Measurements from ENCODE around the gene MITF. TPM values are rescaled to one million over a fixed set of nuclear protein-coding genes. Genes with fewer than 3 reads are reported as not detected.

MITF gene
- total RNA-seq, 1 donor: 11.6 TPM

DNA sequence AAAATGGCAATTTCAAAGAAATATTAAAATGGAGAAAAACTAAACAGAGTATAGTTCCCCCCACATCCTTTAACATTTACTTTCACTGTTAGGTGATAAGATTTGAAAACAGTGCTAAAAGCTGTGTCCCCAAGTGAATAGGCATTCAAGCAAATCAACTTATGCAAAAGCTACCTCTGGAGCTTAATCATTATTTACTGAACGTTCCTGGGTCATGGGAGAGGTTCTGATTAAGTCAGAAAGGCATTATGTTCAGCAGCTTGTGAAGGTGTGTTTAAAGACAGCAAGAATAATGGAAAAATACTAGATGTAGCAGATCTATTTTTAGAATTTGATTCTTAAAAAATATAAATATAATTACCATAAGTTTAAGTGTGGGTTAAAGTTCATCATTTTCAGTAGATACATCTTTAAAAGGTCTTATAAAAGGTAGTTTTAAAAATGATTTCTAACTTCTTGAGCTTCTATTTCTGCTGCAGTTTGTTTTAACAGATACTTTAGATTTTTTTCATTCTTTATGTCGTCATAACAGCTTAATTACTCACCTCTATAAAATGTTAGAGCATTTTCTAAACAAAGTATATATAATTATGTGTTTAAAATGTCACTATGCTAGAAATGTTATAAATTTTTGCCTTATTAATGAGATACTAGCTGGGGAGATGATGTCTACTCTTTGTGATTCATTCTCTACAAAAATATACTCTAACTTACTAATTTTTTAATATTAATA lies 127.9 kb downstream of the MITF start:
- H3K36me3 ChIP-seq (ENCODE audit: insufficient read depth, low read length): no peaks in the 10 kb centered on the region
- no peak overlapping the region for H3K4me3 ChIP-seq (ENCODE audit: insufficient read depth, low read length)
- no peak overlapping the region for H3K27ac ChIP-seq (ENCODE audit: low read depth, low read length)
- TF ChIP-seq, protein P1, sequence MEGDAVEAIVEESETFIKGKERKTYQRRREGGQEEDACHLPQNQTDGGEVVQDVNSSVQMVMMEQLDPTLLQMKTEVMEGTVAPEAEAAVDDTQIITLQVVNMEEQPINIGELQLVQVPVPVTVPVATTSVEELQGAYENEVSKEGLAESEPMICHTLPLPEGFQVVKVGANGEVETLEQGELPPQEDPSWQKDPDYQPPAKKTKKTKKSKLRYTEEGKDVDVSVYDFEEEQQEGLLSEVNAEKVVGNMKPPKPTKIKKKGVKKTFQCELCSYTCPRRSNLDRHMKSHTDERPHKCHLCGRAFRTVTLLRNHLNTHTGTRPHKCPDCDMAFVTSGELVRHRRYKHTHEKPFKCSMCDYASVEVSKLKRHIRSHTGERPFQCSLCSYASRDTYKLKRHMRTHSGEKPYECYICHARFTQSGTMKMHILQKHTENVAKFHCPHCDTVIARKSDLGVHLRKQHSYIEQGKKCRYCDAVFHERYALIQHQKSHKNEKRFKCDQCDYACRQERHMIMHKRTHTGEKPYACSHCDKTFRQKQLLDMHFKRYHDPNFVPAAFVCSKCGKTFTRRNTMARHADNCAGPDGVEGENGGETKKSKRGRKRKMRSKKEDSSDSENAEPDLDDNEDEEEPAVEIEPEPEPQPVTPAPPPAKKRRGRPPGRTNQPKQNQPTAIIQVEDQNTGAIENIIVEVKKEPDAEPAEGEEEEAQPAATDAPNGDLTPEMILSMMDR (IDR thresholded peaks at IDR 0.05; ENCODE audit: extremely low read depth, low read depth, low read length): no peak
- peaks cover 15% of the 10 kb centered on the region for H3K4me1 ChIP-seq (ENCODE audit: insufficient read depth, low read length)
- no peaks in the 10 kb centered on the region for H3K27me3 ChIP-seq (ENCODE audit: insufficient read depth, low read length)
- H4K20me1 ChIP-seq (ENCODE audit: insufficient read depth, low read length): no peaks in the 10 kb centered on the region
- H3K4me2 ChIP-seq (ENCODE audit: insufficient read depth, low read length): no peak overlapping the region
- H3K79me2 ChIP-seq (ENCODE audit: insufficient read depth, low read length): no peaks in the 10 kb centered on the region
- no peak for DNase-seq (ENCODE audit: insufficient read length, low spot score, missing footprints)
- no peak overlapping the region for H2AFZ ChIP-seq (ENCODE audit: low read length)
- H3K9me3 ChIP-seq (ENCODE audit: low read depth, low read length): no peaks in the 10 kb centered on the region

DNA sequence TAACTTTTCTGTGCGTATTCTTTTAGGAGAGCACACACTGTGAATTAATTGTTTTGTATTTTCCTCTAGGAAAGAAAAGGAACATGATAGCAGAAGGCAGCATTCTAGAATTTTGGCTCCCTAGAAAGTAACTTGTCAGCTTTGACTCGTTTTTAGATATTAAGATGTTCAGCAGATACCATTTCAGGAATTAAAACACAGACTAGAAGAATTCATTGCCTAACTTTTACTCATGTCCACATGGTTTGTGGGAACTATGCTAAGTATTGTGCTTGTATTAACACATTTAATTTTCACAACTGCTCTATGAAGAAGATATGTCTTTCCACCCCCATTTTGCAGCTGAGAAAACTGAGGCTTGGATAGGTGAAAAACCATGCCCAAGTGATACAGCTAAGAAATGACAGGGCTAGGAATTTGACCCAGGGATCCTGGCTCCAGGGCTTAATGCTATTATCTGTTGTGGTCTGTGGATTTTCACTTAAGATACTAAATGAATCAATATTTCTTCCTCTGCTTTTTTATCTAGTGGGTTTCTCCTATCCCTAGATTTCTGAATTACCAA lies 128.8 kb downstream of the MITF start:
- no peak overlapping the region for H2AFZ ChIP-seq (ENCODE audit: low read length)
- H3K79me2 ChIP-seq (ENCODE audit: insufficient read depth, low read length): no peaks in the 10 kb centered on the region
- no peak overlapping the region for H3K27ac ChIP-seq (ENCODE audit: low read depth, low read length)
- no peak overlapping the region for H3K4me2 ChIP-seq (ENCODE audit: insufficient read depth, low read length)
- no peaks in the 10 kb centered on the region for H4K20me1 ChIP-seq (ENCODE audit: insufficient read depth, low read length)
- no peaks in the 10 kb centered on the region for H3K9me3 ChIP-seq (ENCODE audit: low read depth, low read length)
- TF ChIP-seq, protein P1 (IDR thresholded peaks at IDR 0.05; ENCODE audit: extremely low read depth, low read depth, low read length): no peak
- H3K4me3 ChIP-seq (ENCODE audit: insufficient read depth, low read length): no peak overlapping the region
- no peaks in the 10 kb centered on the region for H3K36me3 ChIP-seq (ENCODE audit: insufficient read depth, low read length)
- no peak for DNase-seq (ENCODE audit: insufficient read length, low spot score, missing footprints)
- peaks cover 15% of the 10 kb centered on the region for H3K4me1 ChIP-seq (ENCODE audit: insufficient read depth, low read length)
- H3K27me3 ChIP-seq (ENCODE audit: insufficient read depth, low read length): no peaks in the 10 kb centered on the region

DNA sequence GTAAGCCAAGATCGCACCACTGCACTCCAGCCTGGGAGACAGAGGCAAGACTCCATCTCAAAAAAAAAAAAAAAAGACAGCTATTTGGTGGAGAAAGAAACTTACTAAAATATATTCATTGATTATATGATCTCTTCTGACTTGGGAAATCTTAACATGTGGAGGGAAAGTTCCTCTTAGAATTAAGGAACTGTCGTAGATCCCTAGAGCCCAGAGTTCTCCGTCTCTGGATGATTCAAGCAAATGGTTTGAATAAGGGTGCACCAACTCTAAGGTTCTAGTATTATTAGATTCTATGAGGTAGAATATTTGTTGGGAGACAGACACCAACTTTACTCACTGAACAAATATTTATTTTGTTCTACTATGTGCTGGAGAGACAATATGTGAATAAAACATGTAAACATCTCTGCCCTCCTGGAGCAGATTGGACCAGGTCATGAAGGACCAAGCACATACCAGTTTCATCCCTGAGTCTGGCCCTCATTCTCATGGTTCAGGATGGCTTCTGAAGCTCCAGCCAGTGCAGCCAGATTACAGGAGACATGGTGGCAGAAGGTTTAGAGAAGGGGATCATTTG lies 129.7 kb downstream of the MITF start:
- no peak for DNase-seq (ENCODE audit: insufficient read length, low spot score, missing footprints)
- no peak overlapping the region for H3K4me3 ChIP-seq (ENCODE audit: insufficient read depth, low read length)
- H3K4me2 ChIP-seq (ENCODE audit: insufficient read depth, low read length): no peak overlapping the region
- H2AFZ ChIP-seq (ENCODE audit: low read length): no peak overlapping the region
- H4K20me1 ChIP-seq (ENCODE audit: insufficient read depth, low read length): no peaks in the 10 kb centered on the region
- H3K36me3 ChIP-seq (ENCODE audit: insufficient read depth, low read length): no peaks in the 10 kb centered on the region
- H3K79me2 ChIP-seq (ENCODE audit: insufficient read depth, low read length): no peaks in the 10 kb centered on the region
- H3K27me3 ChIP-seq (ENCODE audit: insufficient read depth, low read length): no peaks in the 10 kb centered on the region
- H3K27ac ChIP-seq (ENCODE audit: low read depth, low read length): no peak overlapping the region
- H3K9me3 ChIP-seq (ENCODE audit: low read depth, low read length): no peaks in the 10 kb centered on the region
- peaks cover 15% of the 10 kb centered on the region for H3K4me1 ChIP-seq (ENCODE audit: insufficient read depth, low read length)
- TF ChIP-seq, protein P1 (IDR thresholded peaks at IDR 0.05; ENCODE audit: extremely low read depth, low read depth, low read length): no peak

DNA sequence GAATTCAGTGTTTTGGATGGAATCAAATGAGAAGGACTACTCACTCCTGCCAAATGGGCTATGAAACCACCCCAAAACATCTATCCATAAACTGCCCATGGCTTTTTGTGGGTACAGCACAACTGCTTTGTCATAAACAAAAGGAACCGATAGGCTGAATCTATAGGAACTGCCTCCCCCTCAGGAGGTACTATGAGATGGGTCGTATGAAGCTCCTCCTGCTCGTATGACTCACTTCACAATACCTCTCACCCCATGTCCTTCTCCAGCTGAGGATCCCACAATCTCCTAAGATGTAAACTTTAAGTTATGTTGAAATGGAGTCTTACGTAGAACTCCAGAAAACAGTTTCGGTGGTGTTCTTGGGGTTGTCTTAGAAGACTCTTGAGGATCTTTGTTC lies 130.4 kb downstream of the MITF start:
- Histone ChIP-seq H4K20me1 (ENCODE audit: insufficient read depth, low read length) (no peaks in the 10 kb centered on the region), H3K4me3 (ENCODE audit: insufficient read depth, low read length) (no peak overlapping the region), H2AFZ (ENCODE audit: low read length) (no peak overlapping the region), H3K36me3 (ENCODE audit: insufficient read depth, low read length) (no peaks in the 10 kb centered on the region), H3K27ac (ENCODE audit: low read depth, low read length) (no peak overlapping the region), H3K27me3 (ENCODE audit: insufficient read depth, low read length) (no peaks in the 10 kb centered on the region), H3K4me2 (ENCODE audit: insufficient read depth, low read length) (no peak overlapping the region), H3K9me3 (ENCODE audit: low read depth, low read length) (no peaks in the 10 kb centered on the region), H3K79me2 (ENCODE audit: insufficient read depth, low read length) (no peaks in the 10 kb centered on the region), H3K4me1 (ENCODE audit: insufficient read depth, low read length) (peaks cover 15% of the 10 kb centered on the region)
- TF ChIP-seq, protein P1 (IDR thresholded peaks at IDR 0.05; ENCODE audit: extremely low read depth, low read depth, low read length): no peak
- DNase-seq (ENCODE audit: insufficient read length, low spot score, missing footprints): no peak

All from osteoblast (primary cell).